GM19025 (cell line): Measurements from ENCODE around the gene MOB3B.

ENCODE experiments used
- ATAC-seq: cut with Tn5 transposase; IDR thresholded peaks from one replicate; pipeline ENCODE4 v1.9.1; 2021; ENCODE audit warnings: mild to moderate bottlenecking, low read depth, moderate library complexity; ENCODE audit not compliant: unreplicated experiment

Gene MOB3B

DNA sequence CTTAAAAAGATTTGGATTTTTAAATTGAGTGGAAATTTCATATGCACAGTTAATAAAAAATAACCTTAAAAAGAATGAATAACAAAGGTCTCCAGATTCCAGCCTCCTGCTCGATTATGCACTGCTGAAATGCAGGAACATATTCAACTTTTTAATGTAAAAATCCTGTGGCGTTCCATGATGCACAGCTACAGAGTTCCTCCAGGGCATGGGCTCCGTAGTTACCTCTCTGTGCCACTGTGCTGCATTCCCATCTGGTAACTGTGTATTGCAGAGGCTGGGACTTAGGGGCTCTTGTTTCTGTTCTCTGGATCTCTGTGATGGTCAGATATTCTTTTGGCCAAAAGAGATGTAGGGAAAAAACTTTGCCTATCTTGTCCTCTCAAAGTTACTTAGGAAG, 201.1 kb downstream of the MOB3B start:
- ATAC-seq, result no peak

DNA sequence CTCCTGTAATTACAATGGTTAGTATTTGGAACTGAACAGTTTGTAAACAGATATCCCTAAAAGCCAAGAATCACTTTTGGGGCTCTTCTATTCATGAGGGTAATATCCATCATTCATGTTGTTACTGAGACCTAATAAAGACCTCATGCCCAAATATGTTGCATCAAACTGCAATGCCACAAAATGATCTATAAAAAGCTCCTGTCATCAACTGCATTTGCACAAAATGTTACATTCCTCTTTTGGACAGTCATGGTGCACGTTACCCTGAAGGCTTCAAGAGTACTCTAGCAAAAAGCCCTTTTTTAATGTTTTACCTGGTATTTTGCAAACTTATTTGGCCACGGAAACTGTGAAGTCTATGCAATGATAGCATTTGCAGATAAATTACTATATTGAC, 218.4 kb downstream of the MOB3B start:
- ATAC-seq, result no peak

GRCh38 chr9:27310582-27310981, 219.0 kb downstream of the MOB3B start:
- ATAC-seq, result no peak

GRCh38 chr9:27308691-27309390, 220.8 kb downstream of the MOB3B start:
- ATAC-seq, result no peak

- ATAC-seq, result no peak
Observed at GRCh38 chr9:27304521-27304920, 225.1 kb downstream of the MOB3B start.

GRCh38 chr9:27303219-27303618, 226.4 kb downstream of the MOB3B start:
- ATAC-seq, result no peak

GRCh38 chr9:27297050-27297449, 232.6 kb downstream of the MOB3B start, which contains the start of gene EQTN:
Gene EQTN (minus strand): TSS chr9:27297150. CDS start chr9:27297055, 95 bp downstream.
- no peak for ATAC-seq

- no peak for ATAC-seq
Observed at GRCh38 chr9:27293996-27294395, 235.6 kb downstream of the MOB3B start.

DNA sequence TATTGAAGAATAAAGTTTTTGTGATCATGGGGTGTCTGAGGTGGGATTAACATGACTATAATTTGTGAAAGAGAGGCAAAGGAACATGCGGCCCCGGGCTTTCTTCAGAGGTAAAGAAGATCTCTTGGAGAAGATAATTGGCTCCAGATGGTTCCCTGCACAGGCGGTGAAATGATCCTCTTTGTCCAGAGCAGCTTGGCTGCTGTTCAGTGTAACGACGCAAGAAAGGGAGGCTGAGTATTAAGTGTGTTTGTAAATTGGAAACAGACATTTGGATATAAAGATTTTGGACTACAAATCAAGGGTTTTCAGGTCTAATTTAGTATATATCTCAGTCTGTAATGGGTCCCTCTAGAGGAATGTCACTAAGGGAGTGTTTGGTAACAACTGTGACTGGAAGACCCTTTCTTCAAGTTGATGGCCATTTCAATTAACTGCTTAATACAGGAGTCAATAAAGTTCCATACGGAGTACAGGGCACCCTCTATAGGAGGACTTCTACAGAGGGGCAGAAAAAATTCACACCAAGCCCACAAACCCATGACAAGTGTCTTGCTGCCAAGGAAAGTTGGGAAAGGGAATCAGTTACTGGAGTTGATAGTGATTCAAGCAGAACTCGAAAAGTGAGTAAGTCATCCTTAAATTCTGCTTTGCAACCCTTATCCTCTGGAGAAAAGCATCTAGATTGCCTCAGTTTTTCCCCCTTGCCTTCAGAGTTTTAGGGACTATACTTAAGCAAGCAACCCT, 236.8 kb downstream of the MOB3B start:
- no peak for ATAC-seq

- no peak for ATAC-seq
Observed at GRCh38 chr9:27291292-27291691, 238.3 kb downstream of the MOB3B start.

DNA sequence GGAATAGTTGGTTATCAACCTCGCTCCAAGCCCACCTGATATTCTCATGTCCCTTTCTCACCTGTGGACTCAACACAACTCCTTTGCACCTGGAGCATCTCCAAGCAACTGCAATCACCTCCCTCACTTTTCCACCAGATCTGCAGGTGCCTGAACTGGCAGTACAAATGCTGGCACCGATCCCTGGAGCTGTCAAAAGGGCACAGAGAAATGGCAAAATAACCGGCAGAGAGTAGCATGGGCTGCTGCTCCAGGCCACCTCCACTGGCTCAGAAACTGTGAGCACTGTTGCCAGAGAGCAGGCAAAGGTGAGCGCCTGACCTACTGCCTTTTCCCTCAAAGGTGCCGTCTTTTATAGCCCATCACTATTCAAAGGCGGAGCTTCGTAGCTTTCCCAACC, 247.3 kb downstream of the MOB3B start:
- no peak for ATAC-seq

GRCh38 chr9:27280860-27281259, 248.8 kb downstream of the MOB3B start:
- ATAC-seq, result no peak

- no peak for ATAC-seq
Observed at GRCh38 chr9:27280249-27280648, 249.4 kb downstream of the MOB3B start.

DNA sequence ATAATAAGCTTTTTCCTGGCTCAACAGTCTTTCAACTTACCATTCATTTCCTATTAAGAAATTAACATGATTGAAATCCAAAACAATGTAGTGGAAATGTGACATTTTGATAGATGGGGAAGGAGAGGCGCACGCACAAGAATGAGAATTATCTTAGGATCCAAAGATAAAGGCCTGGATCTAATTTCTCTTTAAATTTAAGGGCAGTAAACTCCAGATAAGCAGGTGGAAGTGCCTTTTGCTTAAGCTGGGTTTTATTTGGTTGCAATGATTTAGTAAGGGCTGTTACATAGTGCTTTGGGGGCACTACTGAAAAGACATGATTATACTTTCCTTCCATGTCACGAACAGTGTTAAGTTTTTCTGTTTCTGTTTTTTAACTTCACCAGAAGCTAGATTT, 250.0 kb downstream of the MOB3B start:
- no peak for ATAC-seq

- ATAC-seq, result no peak
Observed at GRCh38 chr9:27278374-27278773, 251.2 kb downstream of the MOB3B start.

DNA sequence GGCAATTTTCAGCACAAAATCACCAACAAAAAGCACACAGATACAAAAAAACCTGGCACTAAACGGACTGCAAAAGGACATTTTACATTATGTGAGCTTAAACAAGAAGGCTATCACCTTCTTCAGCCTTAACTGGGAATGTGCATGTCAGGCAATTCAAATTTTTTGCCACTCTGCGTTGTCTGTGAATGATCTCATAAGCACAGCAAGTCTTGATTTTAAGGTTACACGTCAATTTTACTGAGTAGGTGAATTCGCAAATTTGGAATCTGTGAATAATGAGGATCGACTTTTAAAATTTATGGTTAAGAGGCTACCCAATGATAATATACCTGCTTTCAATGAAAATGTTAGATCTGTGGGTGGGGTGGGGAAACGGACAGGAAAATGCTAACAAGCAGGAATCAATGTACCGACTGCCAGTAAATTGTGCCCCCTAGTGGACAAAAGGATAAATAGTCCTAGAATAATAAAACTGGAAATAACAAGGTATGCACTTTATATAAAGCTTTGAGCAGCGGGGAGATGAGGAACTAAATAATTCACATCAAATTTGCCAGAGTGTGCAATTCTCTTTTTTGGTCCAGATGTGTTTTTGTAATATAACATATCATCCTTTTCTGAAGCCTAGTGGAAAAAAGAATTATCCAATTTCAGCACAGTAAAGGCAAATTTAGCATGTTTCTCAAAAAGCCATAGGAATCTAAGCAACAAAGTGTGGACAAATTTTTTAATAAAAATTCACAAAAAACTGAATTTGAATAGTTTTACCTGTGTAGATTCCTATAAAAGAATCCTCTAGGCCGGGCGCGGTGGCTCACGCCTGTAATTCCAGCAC, 253.2 kb downstream of the MOB3B start:
- ATAC-seq, result no peak
